ENCODE results near the gene SEC14L2.
"Not testable (repeated sequence)": the region's sequence is repeated elsewhere in the genome, so short reads cannot be mapped to it uniquely, and the experiment has no call there.

Gene SEC14L2

DNA sequence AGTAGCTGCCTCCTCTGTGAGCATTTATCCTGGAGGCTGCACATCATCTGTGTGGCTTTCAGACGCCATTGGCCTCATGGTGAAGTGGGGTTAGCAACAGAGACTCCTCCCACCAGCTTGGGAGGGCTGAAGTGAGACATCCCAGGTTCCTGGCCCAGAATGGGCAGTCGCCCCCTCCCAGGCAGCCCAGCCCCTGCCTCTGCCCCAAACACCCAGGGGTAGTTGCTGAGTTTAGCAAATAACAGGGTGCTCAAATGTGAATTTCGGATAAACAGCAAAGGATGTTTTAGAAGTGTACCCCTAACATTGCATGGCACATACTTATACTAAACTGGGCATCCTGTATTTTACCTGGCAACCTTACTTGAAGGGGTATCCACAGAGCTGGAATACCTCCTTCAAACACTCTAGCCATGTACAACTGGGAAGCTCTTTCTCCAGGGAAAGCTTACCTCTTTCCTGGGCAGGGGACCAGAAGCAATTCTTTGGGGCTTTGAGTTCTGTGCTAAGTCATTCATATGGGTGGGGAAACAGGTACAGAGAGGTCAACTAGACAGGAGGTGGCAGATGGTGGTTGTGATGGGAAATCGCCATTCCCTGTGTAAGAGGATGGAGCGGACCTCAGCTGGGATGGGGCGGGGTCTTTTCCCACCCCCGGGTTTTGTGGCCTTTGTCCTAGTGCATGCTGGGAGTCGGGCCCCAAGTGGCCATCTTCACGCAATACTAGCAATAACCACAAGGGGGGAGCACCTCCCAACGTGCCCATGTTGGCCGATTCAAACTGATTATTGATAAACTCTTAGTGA is 48.0 kb downstream of the SEC14L2 start:
- Histone ChIP-seq H3K27ac (no peak overlapping the region), H3K4me3 (no peak overlapping the region)
- DNase-seq (ENCODE audit: low spot score), result no peak
- peak; percentile 50 for TF ChIP-seq CTCF (IDR thresholded peaks at IDR 0.05)

- TF ChIP-seq CTCF (IDR thresholded peaks at IDR 0.05), result no peak
- Histone ChIP-seq H3K27ac (no peak overlapping the region), H3K4me3 (no peak overlapping the region)
- DNase-seq (ENCODE audit: low spot score), result no peak
Measured at GRCh38 chr22:30445438-30446145, 48.8 kb downstream of the SEC14L2 start.

GRCh38 chr22:30447656-30448055 is 50.8 kb downstream of the SEC14L2 start:
- Histone ChIP-seq H3K4me3 (no peak overlapping the region), H3K27ac (no peak overlapping the region)
- TF ChIP-seq CTCF (IDR thresholded peaks at IDR 0.05), result no peak
- DNase-seq (ENCODE audit: low spot score), result no peak

- not testable (repeated sequence) for H3K27ac ChIP-seq; DNase-seq (ENCODE audit: low spot score); H3K4me3 ChIP-seq
Measured at GRCh38 chr22:30451488-30451887, 54.7 kb downstream of the SEC14L2 start.

GRCh38 chr22:30452861-30453260 is 56.0 kb downstream of the SEC14L2 start:
- TF ChIP-seq CTCF (IDR thresholded peaks at IDR 0.05), result no peak
- H3K4me3 ChIP-seq, result no peak overlapping the region
- DNase-seq (ENCODE audit: low spot score), result no peak
- no peak overlapping the region for H3K27ac ChIP-seq

GRCh38 chr22:30453731-30454510 is 57.1 kb downstream of the SEC14L2 start:
- H3K27ac ChIP-seq, result no peak overlapping the region
- H3K4me3 ChIP-seq, result no peak overlapping the region
- DNase-seq (ENCODE audit: low spot score), result no peak
- no peak for TF ChIP-seq CTCF (IDR thresholded peaks at IDR 0.05)

DNA sequence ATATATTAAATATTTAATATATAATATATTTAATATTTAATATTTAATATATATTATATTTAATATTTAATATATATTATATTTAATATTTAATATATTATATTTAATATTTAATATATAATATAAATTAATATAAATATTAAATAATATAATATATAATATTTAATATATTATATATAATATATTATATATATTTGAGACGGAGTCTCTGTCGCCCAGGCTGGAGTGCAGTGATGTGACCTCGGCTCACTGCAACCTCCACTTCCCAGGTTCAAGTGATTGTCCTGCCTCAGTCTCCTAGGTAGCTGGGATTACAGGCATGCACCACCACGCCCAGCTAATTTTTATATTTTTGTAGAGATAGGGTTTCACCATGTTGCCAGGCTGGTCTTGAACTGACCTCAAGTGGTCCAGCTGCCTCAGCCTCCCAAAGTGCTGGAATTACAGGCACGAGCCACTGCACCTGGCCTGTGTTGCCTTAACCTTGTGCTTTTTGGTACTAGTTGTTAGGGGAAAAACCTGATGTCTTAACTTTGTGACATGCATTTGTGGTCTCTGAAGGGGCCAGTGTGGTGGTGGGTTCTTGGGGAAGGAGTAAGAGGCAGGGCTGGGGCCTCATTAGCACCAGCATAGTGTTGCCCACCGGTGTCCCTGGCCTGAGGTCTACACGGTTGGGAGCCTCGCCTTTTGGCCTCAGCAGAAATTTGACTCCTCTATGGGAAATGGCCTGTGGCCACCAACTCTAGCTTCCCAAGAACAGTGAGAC is 58.4 kb downstream of the SEC14L2 start:
- DNase-seq (ENCODE audit: low spot score), result no peak
- no peak overlapping the region for H3K27ac ChIP-seq
- TF ChIP-seq CTCF (IDR thresholded peaks at IDR 0.05), result no peak
- H3K4me3 ChIP-seq, result no peak overlapping the region
